Loucy (cell line): ENCODE measurements around the gene SLX4IP.

ENCODE experiments used
- H2AFZ ChIP-seq: fragments of 200-600 bp; sonication (generic); 2 replicates; pipeline ENCODE4 v1.6.0; 2016; ENCODE audit warnings: antibody characterized with exemption, mild to moderate bottlenecking, low read length, moderate library complexity
- H3F3A ChIP-seq: fragments of 200-600 bp; 2 replicates; pipeline ENCODE4 v1.6.0; 2016; ENCODE audit warnings: antibody characterized with exemption, low read depth, mild to moderate bottlenecking
- H3K27me3 ChIP-seq: fragments of 200-600 bp; sonication (generic); 2 replicates; pipeline ENCODE4 v1.6.1; 2014; ENCODE audit warnings: low read length, mild to moderate bottlenecking; ENCODE audit not compliant: insufficient read depth, poor library complexity, severe bottlenecking
- H3K36me3 ChIP-seq: fragments of 200-600 bp; sonication (generic); 2 replicates; pipeline ENCODE4 v1.6.1; 2016; ENCODE audit warnings: low read length; ENCODE audit not compliant: insufficient read depth
- H3K4me1 ChIP-seq: fragments of 200-600 bp; sonication (generic); 2 replicates; pipeline ENCODE4 v1.5.1; 2014; ENCODE audit warnings: low read length, mild to moderate bottlenecking; ENCODE audit not compliant: insufficient read depth, poor library complexity, severe bottlenecking
- H3K4me2 ChIP-seq: fragments of 200-600 bp; sonication (generic); 2 replicates; pipeline ENCODE4 v1.6.0; 2014; ENCODE audit warnings: antibody characterized with exemption, low read length, low read depth, mild to moderate bottlenecking; ENCODE audit not compliant: poor library complexity, severe bottlenecking
- H3K4me3 ChIP-seq: fragments of 200-600 bp; sonication (generic); 2 replicates; pipeline ENCODE4 v1.5.1; 2014; ENCODE audit warnings: low read length, mild to moderate bottlenecking, mixed read lengths; ENCODE audit not compliant: poor library complexity, severe bottlenecking
- H3K79me2 ChIP-seq: fragments of 200-600 bp; sonication (generic); 2 replicates; pipeline ENCODE4 v1.6.1; 2014; ENCODE audit warnings: low read length; ENCODE audit not compliant: insufficient read depth
- H3K9ac ChIP-seq: fragments of 200-600 bp; sonication (generic); 2 replicates; pipeline ENCODE4 v1.6.0; 2014; ENCODE audit warnings: mild to moderate bottlenecking, low read depth, low read length, moderate library complexity; ENCODE audit not compliant: poor library complexity, severe bottlenecking
- H3K9me2 ChIP-seq: fragments of 200-600 bp; sonication (generic); replicated peaks from 2 replicates; pipeline ENCODE4 v1.6.1; 2016; ENCODE audit warnings: low read depth, low read length, mixed read lengths
- H3K9me3 ChIP-seq: fragments of 200-600 bp; sonication (generic); 2 replicates; pipeline ENCODE4 v1.6.1; 2014; ENCODE audit warnings: mild to moderate bottlenecking, antibody characterized with exemption, low read length, low read depth; ENCODE audit not compliant: insufficient read depth
- H4K20me1 ChIP-seq: fragments of 200-600 bp; sonication (generic); 2 replicates; pipeline ENCODE4 v1.6.0; 2014; ENCODE audit warnings: antibody characterized with exemption, low read length, mild to moderate bottlenecking; ENCODE audit not compliant: insufficient read depth, poor library complexity, severe bottlenecking
- CTCF ChIP-seq: fragments of 200-600 bp; sonication (generic); conservative IDR thresholded peaks from 2 replicates; pipeline ENCODE4 v1.5.1; 2014; ENCODE audit warnings: mild to moderate bottlenecking, antibody characterized with exemption, low read length
- EZH2phosphoT487 ChIP-seq: fragments of 200-600 bp; IDR thresholded peaks from 2 replicates; pipeline ENCODE4 v1.6.1; 2018; ENCODE audit warnings: antibody characterized with exemption, mild to moderate bottlenecking, moderate library complexity, borderline replicate concordance

Gene SLX4IP

GRCh38 chr20:10541668-10542411, 106.7 kb downstream of the SLX4IP start:
- no peaks in the 10 kb centered on the region for H3K36me3 ChIP-seq
- no peak overlapping the region for H3K4me2 ChIP-seq
- TF ChIP-seq EZH2phosphoT487 (no peak), CTCF (no peak)
- H3K27me3 ChIP-seq, result no peaks in the 10 kb centered on the region
- H3K79me2 ChIP-seq, result no peaks in the 10 kb centered on the region; the same call in 1 of the 2 replicates
- no peaks in the 10 kb centered on the region for H3K9me3 ChIP-seq
- no peak overlapping the region for H2AFZ ChIP-seq
- H4K20me1 ChIP-seq, result no peaks in the 10 kb centered on the region
- peaks cover 14% of the 10 kb centered on the region for H3K4me1 ChIP-seq
- H3K9ac ChIP-seq, result no peak overlapping the region
- no peak overlapping the region for H3K4me3 ChIP-seq
- no peaks in the 10 kb centered on the region for H3K9me2 ChIP-seq
- H3F3A ChIP-seq, result no peaks in the 10 kb centered on the region

- H4K20me1 ChIP-seq, result no peaks in the 10 kb centered on the region
- no peaks in the 10 kb centered on the region for H3K36me3 ChIP-seq
- no peak overlapping the region for H2AFZ ChIP-seq
- H3K79me2 ChIP-seq, result no peaks in the 10 kb centered on the region; the same call in 1 of the 2 replicates
- H3K4me3 ChIP-seq, result no peak overlapping the region
- TF ChIP-seq EZH2phosphoT487, result no peak
- no peak for TF ChIP-seq CTCF
- H3F3A ChIP-seq, result no peaks in the 10 kb centered on the region
- peaks cover 14% of the 10 kb centered on the region for H3K4me1 ChIP-seq
- no peaks in the 10 kb centered on the region for H3K27me3 ChIP-seq
- no peak overlapping the region for H3K4me2 ChIP-seq
- no peaks in the 10 kb centered on the region for H3K9me3 ChIP-seq
- H3K9ac ChIP-seq, result no peak overlapping the region
- H3K9me2 ChIP-seq, result no peaks in the 10 kb centered on the region
Observed at GRCh38 chr20:10542442-10542841, 107.3 kb downstream of the SLX4IP start.

GRCh38 chr20:10543480-10543879, 108.4 kb downstream of the SLX4IP start:
- TF ChIP-seq CTCF, result no peak
- TF ChIP-seq EZH2phosphoT487, result no peak
- no peaks in the 10 kb centered on the region for H3K27me3 ChIP-seq
- H3K9ac ChIP-seq, result no peak overlapping the region
- H3F3A ChIP-seq, result no peaks in the 10 kb centered on the region
- no peak overlapping the region for H2AFZ ChIP-seq
- no peaks in the 10 kb centered on the region for H3K9me2 ChIP-seq
- H3K4me3 ChIP-seq, result no peak overlapping the region
- peaks cover 14% of the 10 kb centered on the region for H3K4me1 ChIP-seq
- no peaks in the 10 kb centered on the region for H4K20me1 ChIP-seq
- H3K36me3 ChIP-seq, result no peaks in the 10 kb centered on the region
- no peak overlapping the region for H3K4me2 ChIP-seq
- H3K9me3 ChIP-seq, result no peaks in the 10 kb centered on the region
- H3K79me2 ChIP-seq, result no peaks in the 10 kb centered on the region
